ENCODE results near the gene REEP6.
A peak's percentile ranks its signal among the peaks of the same experiment; 100 is the strongest.
"Not testable (repeated sequence)": the region's sequence is repeated elsewhere in the genome, so short reads cannot be mapped to it uniquely, and the experiment has no call there.

The REEP6 gene

GRCh38 chr19:1499231-1499630, 8.2 kb downstream of the REEP6 start:
- not testable (repeated sequence) for DNase-seq; H3K4ac ChIP-seq (ENCODE audit: low read depth in 1 of 2, low read length in 2 of 2); H4K8ac ChIP-seq (ENCODE audit: low read length); H2AK5ac ChIP-seq (ENCODE audit: low read length, severe bottlenecking); H3K27ac ChIP-seq (ENCODE audit: low read length, poor library complexity, severe bottlenecking); H2AFZ ChIP-seq (ENCODE audit: low read depth, low read length); H3K14ac ChIP-seq (ENCODE audit: low read length in 2 of 2); H3K4me3 ChIP-seq (ENCODE audit: insufficient read depth in 1 of 2, low read depth in 1 of 2, low read length in 2 of 2); H3K9ac ChIP-seq (ENCODE audit: low read length); H3K18ac ChIP-seq (ENCODE audit: low read depth in 1 of 2, low read length in 2 of 2); H3K9me3 ChIP-seq (ENCODE audit: control insufficient read depth, low read length); H4K91ac ChIP-seq (ENCODE audit: low read length); H3K79me1 ChIP-seq (replicated peaks; ENCODE audit: low read length, poor library complexity, severe bottlenecking); H3K36me3 ChIP-seq (ENCODE audit: control insufficient read depth in 1 of 2, insufficient read depth in 2 of 2, low read depth in 1 of 2, low read length in 2 of 2); H2BK15ac ChIP-seq (ENCODE audit: low read depth, poor library complexity, severe bottlenecking); H3K4me2 ChIP-seq (ENCODE audit: low read length, poor library complexity, severe bottlenecking); H3K23ac ChIP-seq (ENCODE audit: low read length in 2 of 2); H2BK5ac ChIP-seq (ENCODE audit: low read depth, low read length, poor library complexity, severe bottlenecking); H2BK12ac ChIP-seq (ENCODE audit: low read length in 2 of 2); H2BK120ac ChIP-seq (ENCODE audit: low read depth, low read length)
- Histone ChIP-seq H3K4me1 (ENCODE audit: control insufficient read depth, insufficient read depth, low read depth, low read length) (peaks cover 14% of the 10 kb centered on the region), H3K27me3 (ENCODE audit: control insufficient read depth in 1 of 2, insufficient read depth in 1 of 2, low read length in 2 of 2) (peaks cover 14 to 52% of the 10 kb centered on the region in 2 experiments)
- whole genome bisulfite sequencing: 92% methylated on average over 5 of the region's 34 CpGs

- Histone ChIP-seq H3K4me3 (ENCODE audit: insufficient read depth in 1 of 2, low read depth in 1 of 2, low read length in 2 of 2) (no peak overlapping the region), H2BK12ac (ENCODE audit: low read length in 2 of 2) (no peak overlapping the region), H3K4me1 (ENCODE audit: control insufficient read depth, insufficient read depth, low read depth, low read length) (peaks cover 14% of the 10 kb centered on the region), H3K27me3 (ENCODE audit: control insufficient read depth in 1 of 2, insufficient read depth in 1 of 2, low read length in 2 of 2) (peaks cover 16 to 51% of the 10 kb centered on the region in 2 experiments), H2BK15ac (ENCODE audit: low read depth, poor library complexity, severe bottlenecking) (no peak overlapping the region), H3K18ac (ENCODE audit: low read depth in 1 of 2, low read length in 2 of 2) (no peak overlapping the region), H3K14ac (ENCODE audit: low read length in 2 of 2) (no peak overlapping the region), H3K9me3 (ENCODE audit: control insufficient read depth, low read length) (no peaks in the 10 kb centered on the region), H3K27ac (ENCODE audit: low read length, poor library complexity, severe bottlenecking) (no peak overlapping the region), H4K8ac (ENCODE audit: low read length) (no peak overlapping the region), H3K4ac (ENCODE audit: low read depth in 1 of 2, low read length in 2 of 2) (no peak overlapping the region), H3K23ac (ENCODE audit: low read length in 2 of 2) (no peak overlapping the region), H4K91ac (ENCODE audit: low read length) (no peak overlapping the region), H3K36me3 (ENCODE audit: control insufficient read depth in 1 of 2, insufficient read depth in 2 of 2, low read depth in 1 of 2, low read length in 2 of 2) (peaks cover 0 to 6% of the 10 kb centered on the region in 2 experiments), H3K4me2 (ENCODE audit: low read length, poor library complexity, severe bottlenecking) (no peak overlapping the region), H2AFZ (ENCODE audit: low read depth, low read length) (no peak overlapping the region), H3K79me1 (replicated peaks; ENCODE audit: low read length, poor library complexity, severe bottlenecking) (no peaks in the 10 kb centered on the region), H3K9ac (ENCODE audit: low read length) (no peak overlapping the region), H2BK5ac (ENCODE audit: low read depth, low read length, poor library complexity, severe bottlenecking) (no peak overlapping the region), H2AK5ac (ENCODE audit: low read length, severe bottlenecking) (no peak overlapping the region), H2BK120ac (ENCODE audit: low read depth, low read length) (no peak overlapping the region)
- WGBS: 91% methylated on average over 9 of the region's 9 CpGs
- DNase-seq: no peak
These were observed 10.2 kb downstream of the REEP6 start for GRCh38 chr19:1501200-1501595.

- H2AFZ ChIP-seq (ENCODE audit: low read depth, low read length): no peak overlapping the region
- no peaks in the 10 kb centered on the region for H3K79me1 ChIP-seq (replicated peaks; ENCODE audit: low read length, poor library complexity, severe bottlenecking)
- H3K4ac ChIP-seq (ENCODE audit: low read depth in 1 of 2, low read length in 2 of 2): no peak overlapping the region
- no peak overlapping the region for H2AK5ac ChIP-seq (ENCODE audit: low read length, severe bottlenecking)
- no peak overlapping the region for H2BK15ac ChIP-seq (ENCODE audit: low read depth, poor library complexity, severe bottlenecking)
- peaks cover 0 to 6% of the 10 kb centered on the region in 2 experiments for H3K36me3 ChIP-seq (ENCODE audit: control insufficient read depth in 1 of 2, insufficient read depth in 2 of 2, low read depth in 1 of 2, low read length in 2 of 2)
- no peak overlapping the region for H3K14ac ChIP-seq (ENCODE audit: low read length in 2 of 2)
- H3K18ac ChIP-seq (ENCODE audit: low read depth in 1 of 2, low read length in 2 of 2): no peak overlapping the region
- no peak overlapping the region for H2BK5ac ChIP-seq (ENCODE audit: low read depth, low read length, poor library complexity, severe bottlenecking)
- H3K9ac ChIP-seq (ENCODE audit: low read length): no peak overlapping the region
- no peak overlapping the region for H3K4me3 ChIP-seq (ENCODE audit: insufficient read depth in 1 of 2, low read depth in 1 of 2, low read length in 2 of 2)
- peaks cover 16 to 48% of the 10 kb centered on the region in 2 experiments for H3K27me3 ChIP-seq (ENCODE audit: control insufficient read depth in 1 of 2, insufficient read depth in 1 of 2, low read length in 2 of 2)
- no peaks in the 10 kb centered on the region for H3K9me3 ChIP-seq (ENCODE audit: control insufficient read depth, low read length)
- no peak overlapping the region for H4K91ac ChIP-seq (ENCODE audit: low read length)
- no peak for DNase-seq
- no peak overlapping the region for H3K4me2 ChIP-seq (ENCODE audit: low read length, poor library complexity, severe bottlenecking)
- no peak overlapping the region for H2BK120ac ChIP-seq (ENCODE audit: low read depth, low read length)
- WGBS: 77% methylated on average over 11 of the region's 14 CpGs
- H2BK12ac ChIP-seq (ENCODE audit: low read length in 2 of 2): no peak overlapping the region
- H3K27ac ChIP-seq (ENCODE audit: low read length, poor library complexity, severe bottlenecking): no peak overlapping the region
- H3K23ac ChIP-seq (ENCODE audit: low read length in 2 of 2): no peak overlapping the region
- H4K8ac ChIP-seq (ENCODE audit: low read length): no peak overlapping the region
- peaks cover 19% of the 10 kb centered on the region for H3K4me1 ChIP-seq (ENCODE audit: control insufficient read depth, insufficient read depth, low read depth, low read length)
These were observed 11.6 kb downstream of the REEP6 start for GRCh38 chr19:1502433-1503088.

GRCh38 chr19:1503089-1503924, 12.3 kb downstream of the REEP6 start:
- H3K9ac ChIP-seq (ENCODE audit: low read length): no peak overlapping the region
- no peak overlapping the region for H3K27ac ChIP-seq (ENCODE audit: low read length, poor library complexity, severe bottlenecking)
- H3K79me1 ChIP-seq (replicated peaks; ENCODE audit: low read length, poor library complexity, severe bottlenecking): no peaks in the 10 kb centered on the region
- H2BK120ac ChIP-seq (ENCODE audit: low read depth, low read length): no peak overlapping the region
- no peak overlapping the region for H2BK12ac ChIP-seq (ENCODE audit: low read length in 2 of 2)
- peak overlapping the region in 1 of 2 experiments; percentile 33 for H3K4me3 ChIP-seq (ENCODE audit: insufficient read depth in 1 of 2, low read depth in 1 of 2, low read length in 2 of 2)
- peak overlapping the region; percentile 71 for H4K8ac ChIP-seq (ENCODE audit: low read length)
- H3K27me3 ChIP-seq (ENCODE audit: control insufficient read depth in 1 of 2, insufficient read depth in 1 of 2, low read length in 2 of 2): peaks cover 16 to 48% of the 10 kb centered on the region in 2 experiments
- no peak overlapping the region for H2AK5ac ChIP-seq (ENCODE audit: low read length, severe bottlenecking)
- peak overlapping the region; percentile 30 for H4K91ac ChIP-seq (ENCODE audit: low read length)
- H3K18ac ChIP-seq (ENCODE audit: low read depth in 1 of 2, low read length in 2 of 2): no peak overlapping the region
- H3K23ac ChIP-seq (ENCODE audit: low read length in 2 of 2): no peak overlapping the region
- WGBS: 24% methylated on average over 48 of the region's 49 CpGs
- peak overlapping the region; percentile 36 for H2BK15ac ChIP-seq (ENCODE audit: low read depth, poor library complexity, severe bottlenecking)
- no peak for DNase-seq
- no peak overlapping the region for H2AFZ ChIP-seq (ENCODE audit: low read depth, low read length)
- no peaks in the 10 kb centered on the region for H3K9me3 ChIP-seq (ENCODE audit: control insufficient read depth, low read length)
- H3K36me3 ChIP-seq (ENCODE audit: control insufficient read depth in 1 of 2, insufficient read depth in 2 of 2, low read depth in 1 of 2, low read length in 2 of 2): peaks cover 0 to 6% of the 10 kb centered on the region in 2 experiments
- no peak overlapping the region for H3K14ac ChIP-seq (ENCODE audit: low read length in 2 of 2)
- H3K4me2 ChIP-seq (ENCODE audit: low read length, poor library complexity, severe bottlenecking): no peak overlapping the region
- peaks cover 23% of the 10 kb centered on the region for H3K4me1 ChIP-seq (ENCODE audit: control insufficient read depth, insufficient read depth, low read depth, low read length)
- no peak overlapping the region for H2BK5ac ChIP-seq (ENCODE audit: low read depth, low read length, poor library complexity, severe bottlenecking)
- H3K4ac ChIP-seq (ENCODE audit: low read depth in 1 of 2, low read length in 2 of 2): no peak overlapping the region
